Gastrocnemius medialis (tissue), 4 donors: Measurements from ENCODE around the gene FMNL3. TPM values are rescaled to one million over a fixed set of nuclear protein-coding genes. Genes with fewer than 3 reads are reported as not detected.
A peak's percentile ranks its signal among the peaks of the same experiment; 100 is the strongest.

Experiments used
- ATAC-seq, 2 donors: fragments of 150-250 bp; one replicate each; pipeline ENCODE4 v1.9.1; 2016
- DNase-seq, 2 donors: peaks; one replicate each; pipeline ENCODE4 v3.0.0-alpha.2; 2019
- H3K27ac ChIP-seq, 4 donors: fragments of 200-600 bp; sonication (generic); 1 replicate in 1 of 4; 2 replicates in 3 of 4; pipeline ENCODE4 v1.5.1; 2016 to 2018; ENCODE audit warnings: mild to moderate bottlenecking in 2 of 4, moderate library complexity in 1 of 4
- H3K27me3 ChIP-seq, 3 donors: fragments of 200-600 bp; sonication (generic) in 2 of 3; 1 replicate in 1 of 3; 2 replicates in 2 of 3; pipeline versions ENCODE4 v1.5.1 to v1.6.0; 2016 to 2019; ENCODE audit warnings: mild to moderate bottlenecking in 1 of 3, moderate library complexity in 1 of 3
- H3K36me3 ChIP-seq, 2 donors: fragments of 200-600 bp; sonication (generic) in 1 of 2; one replicate each; pipeline ENCODE4 v1.5.1; 2017 to 2018
- H3K4me1 ChIP-seq, 2 donors: fragments of 200-600 bp; sonication (generic) in 1 of 2; one replicate each; pipeline ENCODE4 v1.5.1; 2016 to 2017; ENCODE audit warnings: mild to moderate bottlenecking in 2 of 2
- H3K4me3 ChIP-seq, 4 donors: fragments of 200-600 bp; sonication (generic) in 3 of 4; 1 replicate in 1 of 4; 2 replicates in 3 of 4; pipeline ENCODE4 v1.5.1; 2016 to 2019; ENCODE audit warnings: mild to moderate bottlenecking in 2 of 4
- H3K9me3 ChIP-seq, 3 donors: fragments of 200-600 bp; sonication (generic) in 2 of 3; 1 replicate in 1 of 3; 2 replicates in 2 of 3; pipeline ENCODE4 v1.5.1; 2016 to 2019
- POLR2A ChIP-seq, 2 donors: fragments of 450-650 bp; IDR thresholded peaks; one replicate each; pipeline ENCODE4 v1.6.1; 2017; ENCODE audit warnings: antibody characterized with exemption in 2 of 2, mild to moderate bottlenecking in 2 of 2, moderate library complexity in 2 of 2
- in situ Hi-C, 4 donors: fragments of 200-750 bp; cut with MboI; loops; one replicate each; pipeline versions ENCODE4 v1.15.0 to v1.8.0; 2017; ENCODE audit warnings: low sequenced_read_pairs in 4 of 4
- intact Hi-C: fragments of 100-400 bp; cut with DNase I; formaldehyde crosslinking; loops from one replicate; pipeline ENCODE4 v1.15.1; 2023; ENCODE audit warnings: low total_unique reads
- total RNA-seq, 4 donors: library from RNA; depleted of rRNA; stranded (reverse); fragments of >200 nt; gene quantifications; one replicate each; pipeline versions ENCODE4 v1.1.0 to v1.2.3, GENCODE V29; 2016
- TF ChIP-seq, protein P1 (sequence below), 5 experiments: fragments of 450-650 bp in 3 of 5; fragments of 200-600 bp in 2 of 5; sonication (generic) in 2 of 5; IDR thresholded peaks in 4 of 5; conservative IDR thresholded peaks in 1 of 5; 1 replicate in 4 of 5; 2 replicates in 1 of 5; pipeline ENCODE4 v1.5.1; 2016 to 2019; ENCODE audit warnings: antibody characterized with exemption in 5 of 5, mild to moderate bottlenecking in 3 of 5, moderate library complexity in 3 of 5

FMNL3 gene
- total RNA-seq, 4 donors from 2014 or later = 2.0 to 5.5 (median 4.9) TPM

- Histone ChIP-seq H3K36me3 (no peaks in the 10 kb centered on the region), H3K4me1 (peaks cover 11 to 15% of the 10 kb centered on the region in 2 donors), H3K9me3 (no peaks in the 10 kb centered on the region), H3K27ac (peak within 1 kb of the TSS; percentile 80 to 91 (median 84)), H3K4me3 (peak within 1 kb of the TSS; percentile 52 to 84 (median 65)), H3K27me3 (no peaks in the 10 kb centered on the region)
- DNase-seq (peak; percentile 80 to 90), ATAC-seq (peak; percentile 87 to 88)
- TF ChIP-seq, protein P1, sequence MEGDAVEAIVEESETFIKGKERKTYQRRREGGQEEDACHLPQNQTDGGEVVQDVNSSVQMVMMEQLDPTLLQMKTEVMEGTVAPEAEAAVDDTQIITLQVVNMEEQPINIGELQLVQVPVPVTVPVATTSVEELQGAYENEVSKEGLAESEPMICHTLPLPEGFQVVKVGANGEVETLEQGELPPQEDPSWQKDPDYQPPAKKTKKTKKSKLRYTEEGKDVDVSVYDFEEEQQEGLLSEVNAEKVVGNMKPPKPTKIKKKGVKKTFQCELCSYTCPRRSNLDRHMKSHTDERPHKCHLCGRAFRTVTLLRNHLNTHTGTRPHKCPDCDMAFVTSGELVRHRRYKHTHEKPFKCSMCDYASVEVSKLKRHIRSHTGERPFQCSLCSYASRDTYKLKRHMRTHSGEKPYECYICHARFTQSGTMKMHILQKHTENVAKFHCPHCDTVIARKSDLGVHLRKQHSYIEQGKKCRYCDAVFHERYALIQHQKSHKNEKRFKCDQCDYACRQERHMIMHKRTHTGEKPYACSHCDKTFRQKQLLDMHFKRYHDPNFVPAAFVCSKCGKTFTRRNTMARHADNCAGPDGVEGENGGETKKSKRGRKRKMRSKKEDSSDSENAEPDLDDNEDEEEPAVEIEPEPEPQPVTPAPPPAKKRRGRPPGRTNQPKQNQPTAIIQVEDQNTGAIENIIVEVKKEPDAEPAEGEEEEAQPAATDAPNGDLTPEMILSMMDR (IDR thresholded peaks at IDR 0.05 in 4 of 5, conservative IDR thresholded peaks at IDR 0.05 in 1 of 5) = peak; percentile 36 to 65 (median 54)
- TF ChIP-seq POLR2A (IDR thresholded peaks at IDR 0.05) = peak; percentile 91 to 94
- intact Hi-C loops (loop anchor here (1.0 kb wide), 1 partner anchor 55 kb away; the partner anchor contains the start of gene MCRS1), in situ Hi-C loops (no loop called here)
Observed at GRCh38 chr12:49623142-49623904, 83.9 kb downstream of the FMNL3 start, which contains the start of gene PRPF40B. Gene PRPF40B, plus strand, starts transcription at chr12:49623561. Its CDS starts 30 bp downstream, at chr12:49623591.

DNA sequence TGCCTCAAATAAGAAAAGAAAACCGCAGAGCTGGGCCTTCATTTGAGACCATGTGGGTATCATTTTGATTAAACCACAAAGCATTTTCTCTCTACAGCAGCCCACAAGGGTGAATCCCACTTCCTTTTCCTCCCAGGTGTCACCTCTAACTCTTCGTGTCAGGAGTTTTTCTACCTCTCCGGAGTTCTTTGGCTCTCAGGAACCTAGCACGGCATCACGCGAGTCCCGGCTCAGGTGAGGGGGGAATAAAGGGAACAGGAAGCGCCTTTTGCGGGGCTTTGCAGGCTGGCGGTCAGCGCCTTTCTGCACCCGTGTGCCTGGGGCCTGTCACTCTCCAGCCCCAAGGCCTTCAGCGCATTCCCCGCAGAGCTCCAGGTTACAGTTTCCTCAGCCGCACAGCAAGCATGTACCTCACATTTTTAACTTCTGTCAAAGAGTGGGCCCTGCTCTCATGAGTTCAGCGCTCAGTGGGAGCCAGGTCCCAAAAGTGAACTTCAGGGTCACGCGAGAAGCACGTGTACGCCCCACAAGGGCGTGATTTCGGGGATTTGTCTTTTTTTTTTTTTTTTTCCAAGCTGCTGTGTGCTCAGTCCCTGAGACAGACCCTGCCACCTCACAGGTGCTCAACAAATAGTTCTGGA lies 84.6 kb downstream of the FMNL3 start:
- H3K36me3 ChIP-seq = no peaks in the 10 kb centered on the region
- DNase-seq (peak in 1 of 2 donors; percentile 35), ATAC-seq (peak; percentile 55 to 66)
- no peaks in the 10 kb centered on the region for H3K27me3 ChIP-seq
- H3K4me1 ChIP-seq = peaks cover 11 to 15% of the 10 kb centered on the region in 2 donors
- in situ Hi-C loops (no loop called here), intact Hi-C loops (loop anchor here (1.0 kb wide), 2 partner anchors 54 to 256 kb away; partner anchors contain the start of gene MCRS1)
- H3K27ac ChIP-seq = peak overlapping the region; percentile 80 to 91 (median 84)
- no peak for TF ChIP-seq POLR2A (IDR thresholded peaks at IDR 0.05)
- TF ChIP-seq, protein P1 (IDR thresholded peaks at IDR 0.05 in 4 of 5, conservative IDR thresholded peaks at IDR 0.05 in 1 of 5) = no peak
- H3K4me3 ChIP-seq = peak overlapping the region; percentile 52 to 84 (median 65)
- H3K9me3 ChIP-seq = no peaks in the 10 kb centered on the region

GRCh38 chr12:49621651-49622500 lies 85.3 kb downstream of the FMNL3 start:
- TF ChIP-seq, protein P1 (IDR thresholded peaks at IDR 0.05 in 4 of 5, conservative IDR thresholded peaks at IDR 0.05 in 1 of 5) = no peak
- TF ChIP-seq POLR2A (IDR thresholded peaks at IDR 0.05) = no peak
- intact Hi-C loops = loop anchor here (1.0 kb wide), 1 partner anchor 256 kb away; no protein-coding TSS in a partner anchor
- DNase-seq (no peak), ATAC-seq (peak; percentile 3 to 4)
- in situ Hi-C loops = no loop called here
- no peaks in the 10 kb centered on the region for H3K9me3 ChIP-seq
- H3K27me3 ChIP-seq = no peaks in the 10 kb centered on the region
- peaks cover 11 to 15% of the 10 kb centered on the region in 2 donors for H3K4me1 ChIP-seq
- H3K36me3 ChIP-seq = no peaks in the 10 kb centered on the region
- H3K27ac ChIP-seq = peak overlapping the region; percentile 80 to 91 (median 84)
- H3K4me3 ChIP-seq = peak overlapping the region; percentile 52 to 84 (median 65)

GRCh38 chr12:49619286-49619685 lies 87.9 kb downstream of the FMNL3 start:
- TF ChIP-seq, protein P1 (IDR thresholded peaks at IDR 0.05 in 4 of 5, conservative IDR thresholded peaks at IDR 0.05 in 1 of 5) = no peak
- no peak for TF ChIP-seq POLR2A (IDR thresholded peaks at IDR 0.05)
- Histone ChIP-seq H3K36me3 (no peaks in the 10 kb centered on the region), H3K27ac (no peak overlapping the region), H3K9me3 (no peaks in the 10 kb centered on the region), H3K4me1 (peaks cover 11 to 15% of the 10 kb centered on the region in 2 donors), H3K27me3 (no peaks in the 10 kb centered on the region), H3K4me3 (no peak overlapping the region)
- ATAC-seq (no peak), DNase-seq (no peak)
- intact Hi-C loops = no loop called here
- in situ Hi-C loops = no loop called here
